ENCODE data around the gene SMTN. TPM values are rescaled to one million over a fixed set of nuclear protein-coding genes. Genes with fewer than 3 reads are reported as not detected.

Gene SMTN
- total and polyA plus RNA-seq, 2 donors (not counting 3 experiments of a cell fraction or from before 2014, with no cell fraction given): 59.0 to 197 TPM

GRCh38 chr22:31143537-31143936 lies 62.4 kb downstream of the SMTN start:
- intact Hi-C loops (cut with micrococcal nuclease): no loop called here
- POLR2A ChIA-PET: no interaction called here
- no TSS peak for BruUV-seq (replicated peaks)
- H3K79me2 ChIP-seq (ENCODE audit: control insufficient read depth, insufficient read depth, low read length): no peaks in the 10 kb centered on the region
- no peak overlapping the region for H3K4me3 ChIP-seq (replicated peaks in 1 of 3; ENCODE audit: insufficient read depth in 1 of 3, low read depth in 1 of 3, low read length in 3 of 3)
- H3K4me1 ChIP-seq (ENCODE audit: control insufficient read depth, extremely low read depth, insufficient read depth, low read length): peaks cover 4% of the 10 kb centered on the region
- no peaks in the 10 kb centered on the region for H3K9me3 ChIP-seq (replicated peaks; ENCODE audit: control insufficient read depth, insufficient read depth, low read length)
- no peak overlapping the region for H3K4me2 ChIP-seq (ENCODE audit: insufficient read depth, low read length)
- no peaks in the 10 kb centered on the region for H3K9me1 ChIP-seq (replicated peaks; ENCODE audit: control insufficient read depth, extremely low read depth, insufficient read depth, low read length)
- dilution Hi-C loops (cut with MboI; ENCODE audit: extremely low pct_ligation_motif_present, low sequenced_read_pairs): no loop called here
- no peak for TF ChIP-seq POLR2A (IDR thresholded peaks at IDR 0.05; ENCODE audit: low read depth, low read length)
- TF ChIP-seq GATA2 (IDR thresholded peaks at IDR 0.05; ENCODE audit: insufficient read depth, insufficient read length, low read depth, low read length): no peak
- no peak for TF ChIP-seq JUN (IDR thresholded peaks at IDR 0.05; ENCODE audit: borderline replicate concordance, insufficient read depth, insufficient read length, low read depth)
- no peak for TF ChIP-seq MAX (IDR thresholded peaks at IDR 0.05; ENCODE audit: insufficient read depth, insufficient read length)
- TF ChIP-seq POLR2AphosphoS5 (IDR thresholded peaks at IDR 0.05; ENCODE audit: insufficient read depth, low read depth, low read length): no peak
- H3K27me3 ChIP-seq (ENCODE audit: control insufficient read depth in 2 of 2, insufficient read depth in 2 of 2, low read length in 2 of 2): no peaks in the 10 kb centered on the region
- no peaks in the 10 kb centered on the region for H3K36me3 ChIP-seq (ENCODE audit: control insufficient read depth in 2 of 2, extremely low read depth in 1 of 2, insufficient read depth in 2 of 2, low read length in 2 of 2)
- H3K27ac ChIP-seq (ENCODE audit: insufficient read depth, low read depth, low read length): no peak overlapping the region
- H4K20me1 ChIP-seq (replicated peaks; ENCODE audit: control insufficient read depth, extremely low read depth, insufficient read depth, low read length): no peaks in the 10 kb centered on the region
- FAIRE-seq: no peak
- no peak overlapping the region for H3K9ac ChIP-seq (replicated peaks; ENCODE audit: extremely low read depth, insufficient read depth, low read length)
- H2AFZ ChIP-seq (ENCODE audit: low read depth, low read length): no peak overlapping the region
- DNase-seq (ENCODE audit: low read depth, low spot score): no peak
- CTCF ChIA-PET: interaction anchor here (1.2 to 5.6 kb wide), 4 partner anchors 8 to 36 kb away, joined by 3 to 30 read pairs (median 5); partner anchors contain the start of gene SELENOM

- no TSS peak for BruUV-seq (replicated peaks)
- Histone ChIP-seq H3K9me3 (replicated peaks; ENCODE audit: control insufficient read depth, insufficient read depth, low read length) (no peaks in the 10 kb centered on the region), H3K9me1 (replicated peaks; ENCODE audit: control insufficient read depth, extremely low read depth, insufficient read depth, low read length) (no peaks in the 10 kb centered on the region), H2AFZ (ENCODE audit: low read depth, low read length) (no peak overlapping the region), H3K9ac (replicated peaks; ENCODE audit: extremely low read depth, insufficient read depth, low read length) (no peak overlapping the region), H3K27ac (ENCODE audit: insufficient read depth, low read depth, low read length) (no peak overlapping the region), H3K36me3 (ENCODE audit: control insufficient read depth in 2 of 2, extremely low read depth in 1 of 2, insufficient read depth in 2 of 2, low read length in 2 of 2) (no peaks in the 10 kb centered on the region), H3K27me3 (ENCODE audit: control insufficient read depth in 2 of 2, insufficient read depth in 2 of 2, low read length in 2 of 2) (no peaks in the 10 kb centered on the region), H4K20me1 (replicated peaks; ENCODE audit: control insufficient read depth, extremely low read depth, insufficient read depth, low read length) (no peaks in the 10 kb centered on the region), H3K79me2 (ENCODE audit: control insufficient read depth, insufficient read depth, low read length) (no peaks in the 10 kb centered on the region), H3K4me2 (ENCODE audit: insufficient read depth, low read length) (no peak overlapping the region), H3K4me1 (ENCODE audit: control insufficient read depth, extremely low read depth, insufficient read depth, low read length) (peaks cover 8% of the 10 kb centered on the region), H3K4me3 (replicated peaks in 1 of 3; ENCODE audit: insufficient read depth in 1 of 3, low read depth in 1 of 3, low read length in 3 of 3) (no peak overlapping the region)
- POLR2A ChIA-PET: interaction anchor here (1.0 kb wide), 1 partner anchor 24 kb away, joined by 4 read pairs; no protein-coding TSS in a partner anchor
- peak; percentile 28 for FAIRE-seq
- dilution Hi-C loops (cut with MboI; ENCODE audit: extremely low pct_ligation_motif_present, low sequenced_read_pairs): no loop called here
- CTCF ChIA-PET: interaction anchor here (1.2 to 5.6 kb wide), 5 partner anchors 9 to 36 kb away, joined by 3 to 30 read pairs (median 4); partner anchors contain the start of gene SELENOM
- no peak for DNase-seq (ENCODE audit: low read depth, low spot score)
- intact Hi-C loops (cut with micrococcal nuclease): no loop called here
- TF ChIP-seq MYC (IDR thresholded peaks at IDR 0.05; ENCODE audit: low read depth, low read length): no peak
- TF ChIP-seq JUN (IDR thresholded peaks at IDR 0.05; ENCODE audit: borderline replicate concordance, insufficient read depth, insufficient read length, low read depth): peak; percentile 39
These were observed 63.1 kb downstream of the SMTN start for GRCh38 chr22:31144223-31144622.
